Fibroblast of lung (primary cell): Measurements from ENCODE around the gene PLA2G5. TPM values are rescaled to one million over a fixed set of nuclear protein-coding genes. Genes with fewer than 3 reads are reported as not detected.

ENCODE experiments used
- DNase-seq, 2 donors: peaks; one replicate each; pipeline versions ENCODE4 v3.0.0 to v3.0.0-alpha.2; 2010; ENCODE audit warnings: low read depth in 2 of 2
- H2AFZ ChIP-seq: 2 replicates; pipeline ENCODE4 v1.5.1; 2012; ENCODE audit warnings: low read length, control low read depth, inconsistent platforms
- H3K27ac ChIP-seq: 2 replicates; pipeline ENCODE4 v1.5.1; 2011; ENCODE audit warnings: low read length, control low read depth; ENCODE audit not compliant: insufficient read depth
- H3K27me3 ChIP-seq: 2 replicates; pipeline ENCODE4 v1.5.1; 2011; ENCODE audit warnings: mild to moderate bottlenecking, low read length; ENCODE audit not compliant: control insufficient read depth, insufficient read depth
- H3K36me3 ChIP-seq: 2 replicates; pipeline ENCODE4 v1.5.1; 2011; ENCODE audit warnings: low read length; ENCODE audit not compliant: control insufficient read depth, insufficient read depth
- H3K4me1 ChIP-seq: 2 replicates; pipeline ENCODE4 v1.5.1; 2011; ENCODE audit warnings: low read length; ENCODE audit not compliant: control insufficient read depth, insufficient read depth; ENCODE audit errors: extremely low read depth
- H3K4me2 ChIP-seq: 2 replicates; pipeline ENCODE4 v1.5.1; 2011; ENCODE audit warnings: low read length, control low read depth; ENCODE audit not compliant: insufficient read depth; ENCODE audit errors: extremely low read depth
- H3K4me3 ChIP-seq, 4 experiments: fragments of 200-600 bp in 1 of 4; sonication (generic) in 1 of 4; replicated peaks in 1 of 4; 2 replicates each; pipeline ENCODE4 v1.5.1; 2011 to 2016; ENCODE audit warnings: low read length in 4 of 4, low read depth in 3 of 4, mild to moderate bottlenecking in 3 of 4, control low read depth in 2 of 4, inconsistent platforms in 1 of 4, mixed read lengths in 1 of 4; ENCODE audit not compliant: insufficient read depth in 1 of 4; ENCODE audit errors: control extremely low read depth in 1 of 4
- H3K79me2 ChIP-seq: 2 replicates; pipeline ENCODE4 v1.5.1; 2012; ENCODE audit warnings: mild to moderate bottlenecking, low read length, inconsistent platforms; ENCODE audit not compliant: control insufficient read depth, insufficient read depth
- H3K9ac ChIP-seq: 2 replicates; pipeline ENCODE4 v1.5.1; 2011; ENCODE audit warnings: mild to moderate bottlenecking, low read length, control low read depth; ENCODE audit not compliant: insufficient read depth
- H3K9me3 ChIP-seq: 2 replicates; pipeline ENCODE4 v1.5.1; 2012; ENCODE audit warnings: low read depth, low read length; ENCODE audit not compliant: control insufficient read depth, insufficient read depth
- H4K20me1 ChIP-seq: 2 replicates; pipeline ENCODE4 v1.5.1; 2011; ENCODE audit warnings: low read length; ENCODE audit not compliant: control insufficient read depth, insufficient read depth; ENCODE audit errors: extremely low read depth
- EZH2 ChIP-seq: IDR thresholded peaks from 2 replicates; pipeline ENCODE4 v1.5.1; 2012; ENCODE audit warnings: low read length, control low read depth, mild to moderate bottlenecking; ENCODE audit errors: missing control alignments
- polyA plus RNA-seq, 2 donors: library from polyadenylated mRNA; depleted of rRNA in 1 of 2; stranded (reverse) in 1 of 2; unstranded in 1 of 2; fragments of >200 nt; gene quantifications; 2 replicates each; pipeline ENCODE4 v1.2.1, GENCODE V29; 2011 to 2012; ENCODE audit warnings: missing spikeins in 1 of 2
- total RNA-seq: library from RNA; depleted of rRNA; stranded (reverse); fragments of >200 nt; gene quantifications from 2 replicates; pipeline ENCODE4 v1.2.1, GENCODE V29; 2014
- TF ChIP-seq, protein P1 (sequence below), 2 donors: IDR thresholded peaks in 1 of 2; conservative IDR thresholded peaks in 1 of 2; 1 replicate in 1 of 2; 2 replicates in 1 of 2; pipeline ENCODE4 v1.5.1; 2011 to 2012; ENCODE audit warnings: low read length in 2 of 2, control low read depth in 1 of 2, inconsistent platforms in 1 of 2, low read depth in 1 of 2, mild to moderate bottlenecking in 1 of 2

The PLA2G5 gene
- total and polyA plus RNA-seq, 2 donors (not counting 1 experiment from before 2014, with no cell fraction given): 1.1 to 27.4 TPM

DNA sequence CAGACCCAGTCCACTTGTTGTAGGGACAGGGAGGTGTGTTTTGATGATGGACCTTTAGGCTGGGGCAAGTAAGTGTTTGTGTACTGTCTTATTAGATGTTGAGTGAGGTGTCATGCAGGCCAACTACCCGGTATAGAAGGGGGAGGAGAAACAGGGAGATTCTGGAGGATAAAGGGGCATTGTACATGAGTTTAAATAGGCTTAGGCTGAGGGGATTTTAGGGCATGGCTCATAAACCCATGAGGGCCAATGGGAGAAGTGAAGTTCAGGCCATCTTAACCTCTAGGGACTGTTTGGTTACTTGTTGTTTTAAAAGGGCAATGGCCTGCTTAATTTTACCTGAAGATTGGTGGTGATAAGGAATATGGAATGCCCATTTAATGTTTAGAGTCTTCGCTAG is 38.2 kb upstream of the PLA2G5 start:
- no peaks in the 10 kb centered on the region for H3K4me1 ChIP-seq
- no peak overlapping the region for H3K9ac ChIP-seq
- H3K36me3 ChIP-seq: no peaks in the 10 kb centered on the region
- no peaks in the 10 kb centered on the region for H3K79me2 ChIP-seq
- peaks cover 11% of the 10 kb centered on the region for H3K27me3 ChIP-seq
- H2AFZ ChIP-seq: no peak overlapping the region
- H3K9me3 ChIP-seq: no peaks in the 10 kb centered on the region
- H3K4me3 ChIP-seq: no peak overlapping the region
- H4K20me1 ChIP-seq: no peaks in the 10 kb centered on the region
- DNase-seq: no peak
- TF ChIP-seq, protein P1, sequence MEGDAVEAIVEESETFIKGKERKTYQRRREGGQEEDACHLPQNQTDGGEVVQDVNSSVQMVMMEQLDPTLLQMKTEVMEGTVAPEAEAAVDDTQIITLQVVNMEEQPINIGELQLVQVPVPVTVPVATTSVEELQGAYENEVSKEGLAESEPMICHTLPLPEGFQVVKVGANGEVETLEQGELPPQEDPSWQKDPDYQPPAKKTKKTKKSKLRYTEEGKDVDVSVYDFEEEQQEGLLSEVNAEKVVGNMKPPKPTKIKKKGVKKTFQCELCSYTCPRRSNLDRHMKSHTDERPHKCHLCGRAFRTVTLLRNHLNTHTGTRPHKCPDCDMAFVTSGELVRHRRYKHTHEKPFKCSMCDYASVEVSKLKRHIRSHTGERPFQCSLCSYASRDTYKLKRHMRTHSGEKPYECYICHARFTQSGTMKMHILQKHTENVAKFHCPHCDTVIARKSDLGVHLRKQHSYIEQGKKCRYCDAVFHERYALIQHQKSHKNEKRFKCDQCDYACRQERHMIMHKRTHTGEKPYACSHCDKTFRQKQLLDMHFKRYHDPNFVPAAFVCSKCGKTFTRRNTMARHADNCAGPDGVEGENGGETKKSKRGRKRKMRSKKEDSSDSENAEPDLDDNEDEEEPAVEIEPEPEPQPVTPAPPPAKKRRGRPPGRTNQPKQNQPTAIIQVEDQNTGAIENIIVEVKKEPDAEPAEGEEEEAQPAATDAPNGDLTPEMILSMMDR (conservative IDR thresholded peaks at IDR 0.05 in 1 of 2, IDR thresholded peaks at IDR 0.05 in 1 of 2; ENCODE audit: low read depth in 1 of 2, low read length in 2 of 2): no peak
- no peak for TF ChIP-seq EZH2
- H3K4me2 ChIP-seq: no peak overlapping the region
- H3K27ac ChIP-seq: no peak overlapping the region

DNA sequence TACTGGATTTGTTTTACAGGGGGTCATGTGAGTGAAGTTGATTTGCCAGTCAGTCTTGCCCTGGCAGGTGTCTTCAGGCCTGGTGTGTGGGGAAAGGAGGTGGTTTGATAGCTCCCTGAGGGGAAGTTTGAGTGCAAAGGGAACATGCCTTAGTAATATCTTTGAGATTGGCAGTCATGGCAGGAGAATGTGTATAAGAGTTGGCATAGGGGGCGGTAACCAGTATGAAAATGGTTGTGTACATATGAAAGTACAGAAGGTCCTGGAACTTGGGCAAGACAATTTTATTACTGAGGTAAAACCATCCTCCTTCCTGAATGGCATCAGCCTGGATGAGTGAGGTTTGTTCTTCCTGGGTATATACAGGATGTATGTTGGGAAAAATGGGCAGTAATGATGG is 37.6 kb upstream of the PLA2G5 start:
- no peak for DNase-seq
- TF ChIP-seq EZH2: no peak
- TF ChIP-seq, protein P1 (conservative IDR thresholded peaks at IDR 0.05 in 1 of 2, IDR thresholded peaks at IDR 0.05 in 1 of 2; ENCODE audit: low read depth in 1 of 2, low read length in 2 of 2): no peak

DNA sequence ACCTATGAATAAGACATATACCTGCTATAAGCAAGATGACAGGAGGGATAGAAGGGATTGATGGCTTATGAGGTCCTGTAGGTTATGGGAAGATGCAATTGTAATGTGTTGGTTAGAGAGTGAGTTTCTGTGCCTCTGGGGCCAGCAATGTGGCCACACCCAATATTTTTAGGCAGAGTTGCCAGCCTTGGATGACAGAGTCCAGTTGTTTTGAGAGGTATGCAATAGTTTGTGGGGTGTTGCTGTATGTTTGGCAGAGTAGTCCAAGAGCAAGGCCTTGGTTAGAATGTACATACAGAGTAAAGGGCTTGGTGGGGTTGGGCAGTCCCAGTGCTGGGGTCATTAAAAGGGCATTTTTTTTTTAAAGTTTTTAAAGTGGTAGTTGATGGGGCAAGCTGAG is 36.6 kb upstream of the PLA2G5 start:
- Histone ChIP-seq H2AFZ (no peak overlapping the region), H3K79me2 (no peaks in the 10 kb centered on the region), H3K4me3 (no peak overlapping the region), H3K27me3 (peaks cover 11% of the 10 kb centered on the region), H4K20me1 (no peaks in the 10 kb centered on the region), H3K9me3 (no peaks in the 10 kb centered on the region), H3K36me3 (no peaks in the 10 kb centered on the region), H3K9ac (no peak overlapping the region), H3K27ac (no peak overlapping the region), H3K4me1 (no peaks in the 10 kb centered on the region), H3K4me2 (no peak overlapping the region)
- TF ChIP-seq, protein P1 (conservative IDR thresholded peaks at IDR 0.05 in 1 of 2, IDR thresholded peaks at IDR 0.05 in 1 of 2; ENCODE audit: low read depth in 1 of 2, low read length in 2 of 2): no peak
- no peak for TF ChIP-seq EZH2
- no peak for DNase-seq

More for the DNA sequence above, 37.6 kb upstream of the PLA2G5 start:
- Histone ChIP-seq H2AFZ (no peak overlapping the region), H3K79me2 (no peaks in the 10 kb centered on the region), H3K9ac (no peak overlapping the region), H4K20me1 (no peaks in the 10 kb centered on the region), H3K4me2 (no peak overlapping the region), H3K27ac (no peak overlapping the region), H3K4me1 (no peaks in the 10 kb centered on the region), H3K36me3 (no peaks in the 10 kb centered on the region), H3K9me3 (no peaks in the 10 kb centered on the region), H3K4me3 (no peak overlapping the region), H3K27me3 (peaks cover 11% of the 10 kb centered on the region)
